PC-3 (cell line): ENCODE data around the gene MRTFA.

Source experiments
- CTCF ChIP-seq: fragments of 300-600 bp; sonication (generic); conservative IDR thresholded peaks from 2 replicates; pipeline ENCODE4 v1.5.1; 2017; ENCODE audit warnings: antibody characterized with exemption, low read depth, mild to moderate bottlenecking, low read length
- EZH2 ChIP-seq: fragments of 300-600 bp; sonication (generic); IDR thresholded peaks from one replicate; pipeline ENCODE4 v1.6.1; 2017; ENCODE audit warnings: antibody characterized with exemption, mild to moderate bottlenecking, low read length; ENCODE audit not compliant: unreplicated experiment
- EZH2phosphoT487 ChIP-seq: fragments of 300-600 bp; sonication (generic); IDR thresholded peaks from 2 replicates; pipeline ENCODE4 v1.6.1; 2018; ENCODE audit warnings: mild to moderate bottlenecking, antibody characterized with exemption, low read length, borderline replicate concordance

GRCh38 chr22:40516416-40516815 is 120.1 kb downstream of the MRTFA start:
- TF ChIP-seq EZH2phosphoT487 = no peak
- TF ChIP-seq CTCF = no peak
- TF ChIP-seq EZH2 = no peak
